ENCODE results near the gene GRIP2. TPM values are rescaled to one million over a fixed set of nuclear protein-coding genes. Genes with fewer than 3 reads are reported as not detected.

GRIP2 gene
- total RNA-seq, 1 experiment from 2014 or later: not detected

DNA sequence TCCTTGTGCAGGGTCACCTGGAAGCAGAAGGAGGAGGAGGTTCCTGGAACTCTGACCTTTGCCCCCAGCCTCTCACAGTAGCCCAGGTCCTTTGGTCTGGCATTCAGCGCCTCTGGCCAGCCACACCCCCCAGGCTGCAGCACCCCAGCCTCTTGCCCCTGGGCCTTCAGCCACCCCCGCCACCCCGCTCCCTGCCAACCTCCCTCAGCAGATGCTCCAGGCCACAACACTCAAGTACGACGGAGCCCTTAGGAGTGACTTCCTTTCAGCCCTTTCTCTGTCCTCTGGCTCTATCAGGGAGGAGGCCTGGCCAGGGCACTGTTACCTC is 45.2 kb downstream of the GRIP2 start:
- CTCF ChIA-PET: interaction anchor here (0.6 to 1.6 kb wide), 2 partner anchors 12 to 594 kb away, joined by 3 read pairs; no protein-coding TSS in a partner anchor
- TF ChIP-seq CTCF (IDR thresholded peaks at IDR 0.05; ENCODE audit: unreplicated experiment): no peak
- H3K27ac Mint-ChIP-seq (ENCODE audit: low read depth, unreplicated experiment): no peak overlapping the region

GRCh38 chr3:14494279-14494972 is 45.7 kb downstream of the GRIP2 start:
- H3K36me3 Mint-ChIP-seq (ENCODE audit: insufficient read depth, unreplicated experiment): no peaks in the 10 kb centered on the region
- no peak overlapping the region for H3K4me3 Mint-ChIP-seq (ENCODE audit: unreplicated experiment)
- H3K4me1 Mint-ChIP-seq (ENCODE audit: insufficient read depth, unreplicated experiment): peaks cover 10% of the 10 kb centered on the region
- no peak for TF ChIP-seq CTCF (IDR thresholded peaks at IDR 0.05; ENCODE audit: unreplicated experiment)
- peaks cover 14% of the 10 kb centered on the region for H3K27me3 Mint-ChIP-seq (ENCODE audit: insufficient read depth, unreplicated experiment)
- BruUV-seq (replicated peaks): no TSS peak
- intact Hi-C loops (cut with micrococcal nuclease): no loop called here
- ChIA-PET POLR2A (no interaction called here), CTCF (interaction anchor here (0.6 to 1.6 kb wide), 2 partner anchors 11 to 594 kb away, joined by 3 read pairs; no protein-coding TSS in a partner anchor)
- no peak for DNase-seq (ENCODE audit: unreplicated experiment)
- no peaks in the 10 kb centered on the region for H3K9me3 Mint-ChIP-seq (ENCODE audit: unreplicated experiment)
- H3K27ac Mint-ChIP-seq (ENCODE audit: low read depth, unreplicated experiment): no peak overlapping the region

More for the DNA sequence above, 45.2 kb downstream of the GRIP2 start:
- BruUV-seq (replicated peaks): no TSS peak
- POLR2A ChIA-PET: no interaction called here
- peaks cover 14% of the 10 kb centered on the region for H3K27me3 Mint-ChIP-seq (ENCODE audit: insufficient read depth, unreplicated experiment)
- H3K9me3 Mint-ChIP-seq (ENCODE audit: unreplicated experiment): no peaks in the 10 kb centered on the region
- no peaks in the 10 kb centered on the region for H3K36me3 Mint-ChIP-seq (ENCODE audit: insufficient read depth, unreplicated experiment)
- H3K4me1 Mint-ChIP-seq (ENCODE audit: insufficient read depth, unreplicated experiment): peaks cover 10% of the 10 kb centered on the region
- intact Hi-C loops (cut with micrococcal nuclease): no loop called here
- DNase-seq (ENCODE audit: unreplicated experiment): no peak
- no peak overlapping the region for H3K4me3 Mint-ChIP-seq (ENCODE audit: unreplicated experiment)

GRCh38 chr3:14492948-14493881 is 46.9 kb downstream of the GRIP2 start:
- peaks cover 13% of the 10 kb centered on the region for H3K27me3 Mint-ChIP-seq (ENCODE audit: insufficient read depth, unreplicated experiment)
- BruUV-seq (replicated peaks): no TSS peak
- no peak for DNase-seq (ENCODE audit: unreplicated experiment)

More at GRCh38 chr3:14492948-14493881, 46.9 kb downstream of the GRIP2 start:
- TF ChIP-seq CTCF (IDR thresholded peaks at IDR 0.05; ENCODE audit: unreplicated experiment): no peak
- Mint-ChIP-seq H3K27ac (ENCODE audit: low read depth, unreplicated experiment) (no peak overlapping the region), H3K9me3 (ENCODE audit: unreplicated experiment) (no peaks in the 10 kb centered on the region), H3K36me3 (ENCODE audit: insufficient read depth, unreplicated experiment) (no peaks in the 10 kb centered on the region), H3K4me3 (ENCODE audit: unreplicated experiment) (no peak overlapping the region), H3K4me1 (ENCODE audit: insufficient read depth, unreplicated experiment) (peaks cover 16% of the 10 kb centered on the region)
- CTCF ChIA-PET: interaction anchor here (0.9 to 1.2 kb wide), 2 partner anchors 25 to 133 kb away, joined by 3 to 4 read pairs; no protein-coding TSS in a partner anchor
- POLR2A ChIA-PET: no interaction called here
- intact Hi-C loops (cut with micrococcal nuclease): no loop called here

Data from MCF 10A (cell line).